Stomach (tissue), 9 donors: ENCODE data around the gene TACC3. TPM values are rescaled to one million over a fixed set of nuclear protein-coding genes. Genes with fewer than 3 reads are reported as not detected.

Source experiments
- DNase-seq, 2 donors: peaks; one replicate each; pipeline versions ENCODE4 v3.0.0 to v3.0.0-alpha.2; 2013 to 2019
- H3K27ac ChIP-seq, 5 donors: fragments of 200-600 bp in 4 of 5; sonication (generic) in 4 of 5; one replicate each; pipeline ENCODE4 v1.5.1; 2013 to 2019; ENCODE audit warnings: mild to moderate bottlenecking in 1 of 5, moderate library complexity in 1 of 5
- H3K27me3 ChIP-seq, 3 donors: fragments of 200-600 bp; sonication (generic); one replicate each; pipeline ENCODE4 v1.5.1; 2017 to 2019; ENCODE audit warnings: mixed run types in 1 of 3
- H3K36me3 ChIP-seq, 4 donors: fragments of 200-600 bp; sonication (generic); 1 replicate in 3 of 4; 2 replicates in 1 of 4; pipeline ENCODE4 v1.5.1; 2016 to 2019
- H3K4me1 ChIP-seq, 4 donors: fragments of 200-600 bp; sonication (generic); one replicate each; pipeline ENCODE4 v1.5.1; 2016 to 2019
- H3K4me3 ChIP-seq, 4 donors: fragments of 200-600 bp; sonication (generic) in 3 of 4; one replicate each; pipeline ENCODE4 v1.5.1; 2016 to 2019; ENCODE audit warnings: mild to moderate bottlenecking in 1 of 4
- H3K9me3 ChIP-seq, 4 donors: fragments of 200-600 bp; sonication (generic); one replicate each; pipeline ENCODE4 v1.5.1; 2016 to 2019
- CTCF ChIP-seq, 7 experiments: fragments of 450-650 bp in 4 of 7; fragments of 200-600 bp in 3 of 7; sonication (generic) in 3 of 7; IDR thresholded peaks; one replicate each; pipeline ENCODE4 v1.5.1; 2016 to 2019; ENCODE audit warnings: antibody characterized with exemption in 7 of 7, control low read depth in 2 of 7, mild to moderate bottlenecking in 1 of 7
- EP300 ChIP-seq: sonication (generic); formaldehyde crosslinking; IDR thresholded peaks from one replicate; pipeline ENCODE4 v1.6.1; 2017; ENCODE audit warnings: antibody characterized with exemption
- POLR2A ChIP-seq, 4 donors: fragments of 450-650 bp; IDR thresholded peaks; one replicate each; pipeline ENCODE4 v1.6.1; 2016; ENCODE audit warnings: antibody characterized with exemption in 4 of 4, control low read depth in 2 of 4, mild to moderate bottlenecking in 1 of 4, moderate library complexity in 1 of 4
- POLR2AphosphoS5 ChIP-seq, 3 donors: sonication (generic); formaldehyde crosslinking; IDR thresholded peaks; one replicate each; pipeline ENCODE4 v1.6.1; 2016; ENCODE audit warnings: antibody characterized with exemption in 3 of 3
- WGBS, 5 donors: extraction: QIAGEN DNeasy Blood & Tissue Kit in 3 of 5; methylation state at CpG; one replicate each; pipeline versions ENCODE4 v1.1.5 to v1.1.7; 2013 to 2018; 5-methylcytosine and 5-hydroxymethylcytosine counted together
- intact Hi-C: fragments of 100-400 bp; cut with DNase I; formaldehyde crosslinking; loops from one replicate; pipeline ENCODE4 v1.15.1; 2023; ENCODE audit warnings: low total_unique reads
- polyA plus RNA-seq, 3 donors: library from polyadenylated mRNA; stranded (reverse); fragments of 200-250 nt; gene quantifications; one replicate each; pipeline ENCODE4 v1.2.3, GENCODE V29; 2013
- total RNA-seq, 5 donors: library from RNA; depleted of rRNA; stranded (reverse); fragments of >200 nt; gene quantifications; one replicate each; pipeline versions ENCODE4 v1.1.0 to v1.2.3, GENCODE V29; 2014 to 2016
- donor health status: healthy with polysubstance abuse.
- donor health status: Bipolar disorder and iron deficiency.
- donor health status: healthy.

TACC3 gene
- total and polyA plus RNA-seq, 8 donors: 7.2 to 74.1 (median 24.8) TPM

GRCh38 chr4:1682860-1683259 is 38.5 kb upstream of the TACC3 start:
- WGBS, 5 donors: 86 to 91% (median 90%) methylated on average over 13 of the region's 13 CpGs
- no peaks in the 10 kb centered on the region for H3K27me3 ChIP-seq
- H3K27ac ChIP-seq: peak overlapping the region in 4 of 5 donors; percentile 79 to 91 (median 86)
- peak overlapping the region; percentile 70 to 81 (median 72) for H3K4me3 ChIP-seq
- H3K4me1 ChIP-seq: peaks cover 8 to 28% (median 19%) of the 10 kb centered on the region in 4 donors
- no peaks in the 10 kb centered on the region for H3K9me3 ChIP-seq
- no peak for DNase-seq
- no peaks in the 10 kb centered on the region for H3K36me3 ChIP-seq
- intact Hi-C loops: no loop called here
- TF ChIP-seq CTCF (IDR thresholded peaks at IDR 0.05) (no peak), POLR2A (IDR thresholded peaks at IDR 0.05) (no peak), EP300 (no peak), POLR2AphosphoS5 (IDR thresholded peaks at IDR 0.05) (no peak)

GRCh38 chr4:1683261-1683735 is 38.0 kb upstream of the TACC3 start:
- peaks cover 8 to 28% (median 19%) of the 10 kb centered on the region in 4 donors for H3K4me1 ChIP-seq
- peak in 1 of 2 donors; percentile 61 for DNase-seq
- intact Hi-C loops: no loop called here
- TF ChIP-seq CTCF (IDR thresholded peaks at IDR 0.05): no peak
- no peak for TF ChIP-seq EP300
- peak in 1 of 3 donors; percentile 12 for TF ChIP-seq POLR2AphosphoS5 (IDR thresholded peaks at IDR 0.05)
- H3K9me3 ChIP-seq: no peaks in the 10 kb centered on the region
- H3K27ac ChIP-seq: peak overlapping the region; percentile 79 to 91 (median 85)
- H3K4me3 ChIP-seq: peak overlapping the region; percentile 70 to 81 (median 72)
- H3K27me3 ChIP-seq: no peaks in the 10 kb centered on the region
- 6 to 14% (median 9%) methylated on average over 13 of the region's 13 CpGs for WGBS, 5 donors
- H3K36me3 ChIP-seq: no peaks in the 10 kb centered on the region

GRCh38 chr4:1683736-1684505 is 37.4 kb upstream of the TACC3 start, which contains the start of gene FAM53A:
FAM53A (minus strand) TSS chr4:1684313; CDS start chr4:1668741, 15,572 bp downstream.
- H3K4me3 ChIP-seq: peak within 1 kb of the TSS; percentile 70 to 81 (median 72)
- H3K4me1 ChIP-seq: peaks cover 8 to 28% (median 19%) of the 10 kb centered on the region in 4 donors
- H3K36me3 ChIP-seq: no peaks in the 10 kb centered on the region
- WGBS, 5 donors: 0 to 1% (median 1%) methylated on average over 14 to 106 of the region's 118 CpGs
- H3K27ac ChIP-seq: peak within 1 kb of the TSS; percentile 79 to 91 (median 85)
- H3K27me3 ChIP-seq: no peaks in the 10 kb centered on the region
- TF ChIP-seq CTCF (IDR thresholded peaks at IDR 0.05) (no peak), POLR2AphosphoS5 (IDR thresholded peaks at IDR 0.05) (no peak), EP300 (no peak), POLR2A (IDR thresholded peaks at IDR 0.05) (no peak)
- H3K9me3 ChIP-seq: no peaks in the 10 kb centered on the region
- intact Hi-C loops: no loop called here
- DNase-seq: peak; percentile 97

GRCh38 chr4:1684506-1685234 is 36.7 kb upstream of the TACC3 start:
- Histone ChIP-seq H3K4me1 (peaks cover 8 to 28% (median 19%) of the 10 kb centered on the region in 4 donors), H3K27ac (peak overlapping the region; percentile 68 to 91 (median 73)), H3K36me3 (no peaks in the 10 kb centered on the region), H3K27me3 (no peaks in the 10 kb centered on the region), H3K9me3 (no peaks in the 10 kb centered on the region), H3K4me3 (peak overlapping the region; percentile 70 to 81 (median 72))
- intact Hi-C loops: no loop called here
- TF ChIP-seq CTCF (IDR thresholded peaks at IDR 0.05): no peak
- TF ChIP-seq EP300: no peak
- TF ChIP-seq POLR2AphosphoS5 (IDR thresholded peaks at IDR 0.05): peak in 2 of 3 donors; percentile 26 to 33
- 16 to 65% (median 21%) methylated on average over 23 to 66 of the region's 66 CpGs for WGBS, 5 donors
- DNase-seq: peak in 1 of 2 donors; percentile 33
